Subcutaneous abdominal adipose tissue (tissue), 5 donors: ENCODE results near the gene GPC5.

Source experiments
- H3K27ac ChIP-seq: one replicate; pipeline ENCODE4 v1.7.0; 2013; ENCODE audit warnings: low read depth, mild to moderate bottlenecking, inconsistent platforms, low read length, moderate library complexity
- H3K27me3 ChIP-seq, 5 donors: one replicate each; pipeline ENCODE4 v1.7.0; 2013; ENCODE audit warnings: low read length in 5 of 5, inconsistent platforms in 1 of 5; ENCODE audit not compliant: control insufficient read depth in 5 of 5, insufficient read depth in 4 of 5
- H3K36me3 ChIP-seq, 5 donors: one replicate each; pipeline ENCODE4 v1.7.0; 2013; ENCODE audit warnings: low read length in 5 of 5; ENCODE audit not compliant: control insufficient read depth in 5 of 5, insufficient read depth in 5 of 5
- H3K4me1 ChIP-seq, 5 donors: one replicate each; pipeline ENCODE4 v1.7.0; 2013; ENCODE audit warnings: low read length in 5 of 5, mild to moderate bottlenecking in 3 of 5, moderate library complexity in 1 of 5; ENCODE audit not compliant: control insufficient read depth in 5 of 5, insufficient read depth in 5 of 5
- H3K4me3 ChIP-seq, 5 donors: one replicate each; pipeline ENCODE4 v1.7.0; 2013; ENCODE audit warnings: low read length in 5 of 5, low read depth in 1 of 5
- H3K9ac ChIP-seq, 5 donors: one replicate each; pipeline ENCODE4 v1.7.0; 2013; ENCODE audit warnings: low read length in 5 of 5, mild to moderate bottlenecking in 4 of 5, moderate library complexity in 3 of 5
- H3K9me3 ChIP-seq, 5 donors: one replicate each; pipeline ENCODE4 v1.7.0; 2013; ENCODE audit warnings: low read length in 5 of 5; ENCODE audit not compliant: control insufficient read depth in 5 of 5
- donor health status: healthy.
- donor health status: healthy.
- donor health status: healthy.
- donor health status: healthy.
- donor health status: healthy.

The GPC5 gene

DNA sequence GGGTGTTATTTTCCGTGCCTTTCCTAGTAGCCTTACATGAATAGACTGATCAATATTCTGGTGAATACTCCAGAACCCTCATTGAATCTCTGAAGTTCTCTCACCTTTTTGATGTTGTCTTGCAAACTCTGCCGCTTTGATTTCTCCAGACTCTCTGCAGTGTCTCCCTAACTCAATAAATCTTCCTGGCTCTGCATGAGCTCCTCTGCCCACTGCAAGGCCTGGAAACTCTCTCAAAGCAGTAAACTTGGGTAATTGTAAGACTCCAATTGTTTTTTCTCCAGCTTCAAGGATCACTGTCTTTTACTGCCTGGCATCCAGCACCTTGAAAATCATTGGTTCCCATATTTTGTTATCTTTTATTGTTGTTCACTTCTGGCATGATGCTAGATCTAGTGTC, 198.4 kb downstream of the GPC5 start:
- Histone ChIP-seq H3K4me3 (no peak overlapping the region), H3K9ac (no peak overlapping the region), H3K9me3 (peaks cover 0 to 4% (median 0%) of the 10 kb centered on the region in 5 donors), H3K4me1 (no peaks in the 10 kb centered on the region), H3K27me3 (no peaks in the 10 kb centered on the region), H3K36me3 (no peaks in the 10 kb centered on the region), H3K27ac (no peak overlapping the region)

DNA sequence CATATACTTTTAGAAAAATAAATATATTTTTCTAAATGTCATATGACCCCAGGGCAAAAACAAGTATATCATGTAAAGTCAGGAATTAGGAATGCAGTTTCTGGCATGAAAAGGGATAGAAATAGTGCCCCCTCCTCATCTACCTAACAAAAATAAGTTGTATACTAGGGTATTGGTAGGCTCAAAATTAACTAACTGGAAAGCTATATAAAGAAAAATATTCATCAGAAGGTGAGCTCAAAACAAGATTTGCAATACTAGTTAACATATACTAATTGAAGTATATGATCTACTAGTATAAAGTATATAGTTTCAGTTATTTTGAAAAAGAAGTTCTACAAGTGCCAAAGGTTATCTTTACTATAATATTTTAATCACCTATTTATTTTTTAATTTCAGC, 200.2 kb downstream of the GPC5 start:
- no peaks in the 10 kb centered on the region for H3K4me1 ChIP-seq
- H3K4me3 ChIP-seq, result no peak overlapping the region
- no peaks in the 10 kb centered on the region for H3K9me3 ChIP-seq
- no peaks in the 10 kb centered on the region for H3K27me3 ChIP-seq
- no peaks in the 10 kb centered on the region for H3K36me3 ChIP-seq
- no peak overlapping the region for H3K27ac ChIP-seq
- no peak overlapping the region for H3K9ac ChIP-seq

DNA sequence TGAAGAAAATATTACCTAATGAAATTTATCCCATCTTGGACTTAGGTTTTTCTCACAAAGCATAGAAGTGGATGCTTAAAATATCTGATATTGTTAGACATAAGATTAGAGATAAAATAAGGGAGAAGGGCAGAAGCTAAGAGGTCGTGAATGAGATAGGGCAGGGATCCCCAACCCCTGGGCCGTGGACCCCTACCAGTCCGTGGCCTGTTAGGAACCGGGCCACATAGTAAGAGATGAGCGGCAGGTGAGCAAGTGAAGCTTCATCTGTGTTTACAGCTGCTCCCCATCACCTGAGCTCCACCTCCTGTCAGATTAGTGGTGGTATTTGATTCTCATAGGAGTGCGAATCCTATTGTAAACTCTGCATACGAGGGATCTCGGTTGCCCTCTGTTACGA, 202.9 kb downstream of the GPC5 start:
- no peak overlapping the region for H3K4me3 ChIP-seq
- no peak overlapping the region for H3K9ac ChIP-seq
- no peaks in the 10 kb centered on the region for H3K27me3 ChIP-seq
- no peak overlapping the region for H3K27ac ChIP-seq
- no peaks in the 10 kb centered on the region for H3K36me3 ChIP-seq
- H3K4me1 ChIP-seq, result no peaks in the 10 kb centered on the region
- no peaks in the 10 kb centered on the region for H3K9me3 ChIP-seq

DNA sequence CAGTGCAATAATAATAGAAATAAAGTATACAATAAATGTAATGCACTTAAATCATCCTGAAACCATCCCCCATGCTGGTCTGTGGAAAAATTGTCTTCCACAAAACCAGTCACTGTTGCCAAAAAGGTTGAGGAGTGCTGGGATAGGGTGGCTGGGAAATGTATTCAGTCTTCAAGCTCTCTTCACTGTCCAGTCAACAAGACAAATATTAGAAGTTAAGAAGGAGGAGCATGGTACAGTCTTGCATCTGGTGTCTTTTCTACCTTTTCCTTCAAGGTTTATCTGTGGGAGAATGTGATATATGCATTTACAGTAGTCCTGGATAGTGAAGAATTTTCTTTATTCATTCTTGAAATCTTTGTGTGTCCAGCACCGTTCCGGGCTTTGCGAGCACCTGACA, 203.4 kb downstream of the GPC5 start:
- Histone ChIP-seq H3K9me3 (no peaks in the 10 kb centered on the region), H3K4me3 (no peak overlapping the region), H3K27ac (no peak overlapping the region), H3K27me3 (no peaks in the 10 kb centered on the region), H3K9ac (no peak overlapping the region), H3K4me1 (no peaks in the 10 kb centered on the region), H3K36me3 (no peaks in the 10 kb centered on the region)

DNA sequence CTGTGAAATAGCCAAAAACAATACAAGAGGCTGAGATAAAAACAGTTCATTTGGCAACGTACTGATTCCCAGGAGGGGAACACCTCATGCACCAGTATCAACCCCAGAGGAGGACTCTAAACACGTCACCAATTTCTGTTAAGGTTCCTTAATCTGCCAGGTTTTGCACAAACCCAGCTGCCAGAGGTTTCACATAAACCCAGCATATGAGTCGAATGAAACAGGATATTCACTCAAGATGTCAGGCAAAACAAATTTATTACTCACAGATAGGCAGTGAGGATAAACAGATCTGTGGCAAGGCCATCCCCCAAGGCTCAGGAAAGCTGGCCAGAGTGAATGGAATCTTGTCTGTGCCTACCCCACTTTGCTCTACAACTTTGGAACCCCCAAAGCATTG, 210.9 kb downstream of the GPC5 start:
- H3K4me1 ChIP-seq, result no peaks in the 10 kb centered on the region
- no peaks in the 10 kb centered on the region for H3K27me3 ChIP-seq
- no peaks in the 10 kb centered on the region for H3K9me3 ChIP-seq
- H3K36me3 ChIP-seq, result no peaks in the 10 kb centered on the region
- no peak overlapping the region for H3K9ac ChIP-seq
- H3K4me3 ChIP-seq, result no peak overlapping the region
- no peak overlapping the region for H3K27ac ChIP-seq

DNA sequence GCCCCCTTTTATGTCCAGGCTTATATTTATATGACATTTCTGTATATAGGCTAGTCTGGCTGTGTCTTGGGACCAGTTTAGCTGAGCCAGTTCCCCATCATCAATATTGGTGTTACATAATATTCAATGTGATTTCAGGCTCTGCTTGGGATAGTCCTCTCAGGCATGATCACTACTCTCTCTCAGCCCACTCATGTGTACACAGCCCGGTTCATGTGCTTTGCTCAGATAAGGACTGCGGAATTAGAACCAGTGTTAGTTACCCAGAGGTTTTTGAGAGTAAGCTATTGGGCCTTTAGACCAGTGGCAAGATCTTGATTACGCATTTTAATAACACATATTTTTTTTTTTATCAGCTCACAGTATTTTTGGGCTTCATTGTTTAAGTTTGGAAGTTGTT, 219.9 kb downstream of the GPC5 start:
- no peak overlapping the region for H3K27ac ChIP-seq
- no peak overlapping the region for H3K4me3 ChIP-seq
- no peaks in the 10 kb centered on the region for H3K36me3 ChIP-seq
- no peaks in the 10 kb centered on the region for H3K27me3 ChIP-seq
- H3K9ac ChIP-seq, result no peak overlapping the region
- no peaks in the 10 kb centered on the region for H3K4me1 ChIP-seq
- H3K9me3 ChIP-seq, result no peaks in the 10 kb centered on the region

DNA sequence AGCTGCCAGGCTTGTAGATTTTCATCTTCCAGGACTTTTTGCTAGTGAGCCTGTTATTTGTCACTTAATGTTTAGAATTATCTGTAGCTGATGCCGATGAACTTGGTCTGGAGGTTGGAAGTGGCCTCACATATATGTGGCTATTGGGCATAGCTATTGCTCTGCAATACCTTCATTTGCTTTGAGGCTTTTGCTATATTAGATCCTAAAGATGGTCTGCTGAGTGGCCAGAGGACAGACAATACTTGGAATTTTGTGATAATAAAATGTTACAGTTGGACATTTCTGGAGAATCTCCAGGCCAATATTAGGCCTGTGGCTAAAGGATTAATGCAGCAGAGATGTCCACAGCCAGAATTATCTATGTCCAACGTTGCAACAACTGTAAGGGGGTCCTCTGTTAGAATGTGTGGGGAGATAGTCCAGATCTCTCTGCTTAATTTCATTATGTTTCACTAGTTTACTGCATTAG, 222.3 kb downstream of the GPC5 start:
- Histone ChIP-seq H3K36me3 (no peaks in the 10 kb centered on the region), H3K27me3 (no peaks in the 10 kb centered on the region), H3K27ac (no peak overlapping the region), H3K9ac (no peak overlapping the region), H3K4me1 (no peaks in the 10 kb centered on the region), H3K9me3 (no peaks in the 10 kb centered on the region), H3K4me3 (no peak overlapping the region)

DNA sequence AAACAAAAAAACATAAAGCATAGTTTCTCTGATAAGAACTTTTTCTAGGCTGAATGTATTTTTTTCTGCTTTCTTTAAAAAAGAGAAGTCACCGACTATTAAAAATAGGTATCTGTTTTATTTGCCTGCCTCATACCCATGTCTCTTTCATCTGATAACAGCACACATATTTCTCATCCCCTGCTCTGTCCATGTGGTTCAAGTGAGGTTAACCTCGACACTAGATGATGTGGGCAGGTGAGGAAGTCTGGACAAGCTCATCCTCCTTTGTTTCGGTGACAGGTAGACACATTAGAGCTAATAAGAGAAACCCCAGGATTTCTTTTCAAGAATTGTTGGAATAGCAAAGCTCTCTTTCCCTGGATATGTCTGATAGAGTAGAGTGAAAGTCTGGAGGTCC, 222.7 kb downstream of the GPC5 start:
- Histone ChIP-seq H3K36me3 (no peaks in the 10 kb centered on the region), H3K27ac (no peak overlapping the region), H3K9me3 (no peaks in the 10 kb centered on the region), H3K27me3 (no peaks in the 10 kb centered on the region), H3K4me1 (no peaks in the 10 kb centered on the region), H3K9ac (no peak overlapping the region), H3K4me3 (no peak overlapping the region)

DNA sequence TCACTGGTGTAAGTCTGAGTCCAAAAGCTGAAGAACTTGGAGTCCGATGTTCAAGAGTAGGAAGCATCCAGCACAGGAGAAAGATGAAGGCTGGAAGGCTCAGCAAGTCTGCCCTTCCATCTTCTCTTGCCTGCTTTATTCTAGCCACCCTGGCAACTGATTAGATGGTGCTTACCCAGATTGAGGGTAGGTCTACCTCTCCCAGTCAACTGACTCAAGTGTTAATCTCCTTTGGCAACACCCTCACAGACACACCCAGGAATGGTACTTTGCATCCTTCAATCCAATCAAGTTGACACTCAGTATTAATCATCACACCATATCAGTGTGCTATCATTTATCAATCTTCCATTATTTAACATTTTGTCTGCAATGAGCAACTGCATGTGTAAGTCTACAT, 223.5 kb downstream of the GPC5 start:
- Histone ChIP-seq H3K36me3 (no peaks in the 10 kb centered on the region), H3K9ac (no peak overlapping the region), H3K27me3 (no peaks in the 10 kb centered on the region), H3K27ac (no peak overlapping the region), H3K4me3 (no peak overlapping the region), H3K4me1 (no peaks in the 10 kb centered on the region), H3K9me3 (no peaks in the 10 kb centered on the region)

DNA sequence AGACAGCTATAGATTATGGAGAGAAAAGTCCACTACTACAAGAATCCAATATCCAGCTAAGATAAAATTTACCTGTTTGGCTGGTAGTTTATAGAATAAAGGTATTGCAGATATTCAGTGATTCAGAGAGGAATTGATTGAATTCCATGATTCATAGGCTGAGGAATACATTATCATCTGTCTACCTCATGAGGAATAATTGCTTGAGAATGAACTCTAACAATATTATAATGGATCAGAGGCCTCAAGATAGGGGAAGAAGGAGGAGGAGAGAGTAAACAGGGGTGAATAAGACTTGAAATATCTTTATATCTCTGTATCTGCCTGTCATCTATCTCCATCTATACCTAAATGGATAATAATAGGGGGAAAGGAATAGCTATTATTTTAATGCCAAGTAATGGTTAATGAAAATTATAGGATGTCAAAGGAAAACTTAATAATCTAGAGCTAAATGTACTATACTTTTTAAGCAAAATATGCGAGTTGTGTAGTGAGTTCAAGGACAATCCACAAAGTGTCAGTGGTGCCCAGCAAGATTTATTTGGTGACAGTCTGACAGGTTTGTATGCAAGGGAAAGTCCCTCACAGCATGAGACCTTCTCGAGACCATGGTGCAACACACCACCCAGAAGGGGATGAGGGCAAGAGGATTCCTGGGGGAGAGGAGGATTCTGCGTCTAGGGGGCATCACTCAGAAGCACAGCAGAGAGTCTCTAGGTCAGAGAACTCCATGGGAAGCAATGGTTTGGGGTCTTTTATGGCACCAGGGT, 224.5 kb downstream of the GPC5 start:
- H3K36me3 ChIP-seq, result no peaks in the 10 kb centered on the region
- no peaks in the 10 kb centered on the region for H3K9me3 ChIP-seq
- no peak overlapping the region for H3K27ac ChIP-seq
- no peaks in the 10 kb centered on the region for H3K4me1 ChIP-seq
- no peak overlapping the region for H3K9ac ChIP-seq
- no peaks in the 10 kb centered on the region for H3K27me3 ChIP-seq
- H3K4me3 ChIP-seq, result no peak overlapping the region
